ENCODE results near the gene RBM23. TPM values are rescaled to one million over a fixed set of nuclear protein-coding genes. Genes with fewer than 3 reads are reported as not detected.
A peak's percentile ranks its signal among the peaks of the same experiment; 100 is the strongest.

Gene RBM23
- total RNA-seq, 1 experiment from 2014 or later: 105 TPM

- intact Hi-C loops (cut with micrococcal nuclease; ENCODE audit: unreplicated experiment): no loop called here
- H3K27ac ChIP-seq (ENCODE audit: low read depth, low read length, poor library complexity, severe bottlenecking): peak overlapping the region; percentile 17
- peaks cover 44% of the 10 kb centered on the region for H3K4me1 ChIP-seq (ENCODE audit: insufficient read depth, low read length, poor library complexity, severe bottlenecking)
- no peaks in the 10 kb centered on the region for H3K27me3 ChIP-seq (replicated peaks; ENCODE audit: insufficient read depth, low read depth, low read length, poor library complexity)
- ChIA-PET POLR2A (ENCODE audit: low non-redundant PET) (no interaction called here), CTCF (no interaction called here)
- peaks cover 71% of the 10 kb centered on the region for H3K36me3 ChIP-seq (ENCODE audit: insufficient read depth, low read length, poor library complexity, severe bottlenecking)
- TF ChIP-seq, protein P1, sequence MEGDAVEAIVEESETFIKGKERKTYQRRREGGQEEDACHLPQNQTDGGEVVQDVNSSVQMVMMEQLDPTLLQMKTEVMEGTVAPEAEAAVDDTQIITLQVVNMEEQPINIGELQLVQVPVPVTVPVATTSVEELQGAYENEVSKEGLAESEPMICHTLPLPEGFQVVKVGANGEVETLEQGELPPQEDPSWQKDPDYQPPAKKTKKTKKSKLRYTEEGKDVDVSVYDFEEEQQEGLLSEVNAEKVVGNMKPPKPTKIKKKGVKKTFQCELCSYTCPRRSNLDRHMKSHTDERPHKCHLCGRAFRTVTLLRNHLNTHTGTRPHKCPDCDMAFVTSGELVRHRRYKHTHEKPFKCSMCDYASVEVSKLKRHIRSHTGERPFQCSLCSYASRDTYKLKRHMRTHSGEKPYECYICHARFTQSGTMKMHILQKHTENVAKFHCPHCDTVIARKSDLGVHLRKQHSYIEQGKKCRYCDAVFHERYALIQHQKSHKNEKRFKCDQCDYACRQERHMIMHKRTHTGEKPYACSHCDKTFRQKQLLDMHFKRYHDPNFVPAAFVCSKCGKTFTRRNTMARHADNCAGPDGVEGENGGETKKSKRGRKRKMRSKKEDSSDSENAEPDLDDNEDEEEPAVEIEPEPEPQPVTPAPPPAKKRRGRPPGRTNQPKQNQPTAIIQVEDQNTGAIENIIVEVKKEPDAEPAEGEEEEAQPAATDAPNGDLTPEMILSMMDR (conservative IDR thresholded peaks at IDR 0.05; ENCODE audit: low read depth, low read length): no peak
- no peak for TF ChIP-seq EZH2 (IDR thresholded peaks at IDR 0.05; ENCODE audit: borderline replicate concordance, low read depth, low read length, poor library complexity, severe bottlenecking)
- DNase-seq (ENCODE audit: low spot score): no peak
- no peak overlapping the region for H3K4me3 ChIP-seq (ENCODE audit: low read depth, low read length, poor library complexity, severe bottlenecking)
- H3K9me3 ChIP-seq (ENCODE audit: low read depth, low read length, poor library complexity, severe bottlenecking): no peaks in the 10 kb centered on the region
- BruUV-seq (replicated peaks): no TSS peak
These were observed 4.8 kb upstream of the RBM23 start for GRCh38 chr14:22923746-22924145.

DNA sequence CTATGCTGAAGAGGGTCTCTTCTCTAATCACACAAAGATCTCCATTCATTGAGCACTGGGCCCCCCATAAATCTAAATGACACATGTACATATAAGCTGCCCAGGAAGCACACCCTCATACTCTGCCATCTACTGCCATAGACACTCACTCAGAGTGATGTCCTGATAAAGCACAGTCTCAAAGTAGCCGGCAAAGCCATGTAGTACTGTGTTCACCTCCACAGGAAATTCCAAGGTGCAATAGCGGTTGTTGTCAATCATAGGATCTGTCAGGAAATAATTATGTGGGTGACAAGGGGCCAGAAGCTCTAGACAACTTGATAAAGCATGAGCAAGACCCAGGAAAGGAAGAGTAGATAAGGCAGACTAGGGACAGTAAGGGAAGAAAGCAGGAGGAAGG lies 3.3 kb upstream of the RBM23 start:
- H3K27ac ChIP-seq (ENCODE audit: low read depth, low read length, poor library complexity, severe bottlenecking): peak overlapping the region; percentile 49
- no TSS peak for BruUV-seq (replicated peaks)
- peaks cover 33% of the 10 kb centered on the region for H3K4me1 ChIP-seq (ENCODE audit: insufficient read depth, low read length, poor library complexity, severe bottlenecking)
- TF ChIP-seq EZH2 (IDR thresholded peaks at IDR 0.05; ENCODE audit: borderline replicate concordance, low read depth, low read length, poor library complexity, severe bottlenecking): no peak
- TF ChIP-seq, protein P1 (conservative IDR thresholded peaks at IDR 0.05; ENCODE audit: low read depth, low read length): no peak
- H3K36me3 ChIP-seq (ENCODE audit: insufficient read depth, low read length, poor library complexity, severe bottlenecking): peaks cover 69% of the 10 kb centered on the region
- intact Hi-C loops (cut with micrococcal nuclease; ENCODE audit: unreplicated experiment): no loop called here
- no peak for DNase-seq (ENCODE audit: low spot score)
- ChIA-PET POLR2A (ENCODE audit: low non-redundant PET) (no interaction called here), CTCF (no interaction called here)
- H3K27me3 ChIP-seq (replicated peaks; ENCODE audit: insufficient read depth, low read depth, low read length, poor library complexity): no peaks in the 10 kb centered on the region
- no peak overlapping the region for H3K4me3 ChIP-seq (ENCODE audit: low read depth, low read length, poor library complexity, severe bottlenecking)
- no peaks in the 10 kb centered on the region for H3K9me3 ChIP-seq (ENCODE audit: low read depth, low read length, poor library complexity, severe bottlenecking)

GRCh38 chr14:22920697-22921096 lies 1.7 kb upstream of the RBM23 start:
- ChIA-PET POLR2A (ENCODE audit: low non-redundant PET) (no interaction called here), CTCF (no interaction called here)
- H3K4me3 ChIP-seq (ENCODE audit: low read depth, low read length, poor library complexity, severe bottlenecking): no peak overlapping the region
- no TSS peak for BruUV-seq (replicated peaks)
- intact Hi-C loops (cut with micrococcal nuclease; ENCODE audit: unreplicated experiment): no loop called here
- DNase-seq (ENCODE audit: low spot score): no peak
- TF ChIP-seq, protein P1 (conservative IDR thresholded peaks at IDR 0.05; ENCODE audit: low read depth, low read length): no peak
- TF ChIP-seq EZH2 (IDR thresholded peaks at IDR 0.05; ENCODE audit: borderline replicate concordance, low read depth, low read length, poor library complexity, severe bottlenecking): no peak
- H3K4me1 ChIP-seq (ENCODE audit: insufficient read depth, low read length, poor library complexity, severe bottlenecking): peaks cover 31% of the 10 kb centered on the region
- H3K27ac ChIP-seq (ENCODE audit: low read depth, low read length, poor library complexity, severe bottlenecking): no peak overlapping the region
- H3K27me3 ChIP-seq (replicated peaks; ENCODE audit: insufficient read depth, low read depth, low read length, poor library complexity): no peaks in the 10 kb centered on the region
- peaks cover 69% of the 10 kb centered on the region for H3K36me3 ChIP-seq (ENCODE audit: insufficient read depth, low read length, poor library complexity, severe bottlenecking)
- H3K9me3 ChIP-seq (ENCODE audit: low read depth, low read length, poor library complexity, severe bottlenecking): no peaks in the 10 kb centered on the region
